ENCODE data around the gene NDUFAB1. TPM values are rescaled to one million over a fixed set of nuclear protein-coding genes. Genes with fewer than 3 reads are reported as not detected.
"Not testable (repeated sequence)": the region's sequence is repeated elsewhere in the genome, so short reads cannot be mapped to it uniquely, and the experiment has no call there.

The NDUFAB1 gene
- 621 TPM for total RNA-seq
- long read RNA-seq, transcript NDUFAB1-201 (5 exons, 717 nt): major isoform, 553 of 564 reads
- long read RNA-seq, partial matches to known transcripts: 6 of 564 reads
- long read RNA-seq, other reads (novel, unspliced or antisense): 5 of 564 reads

DNA sequence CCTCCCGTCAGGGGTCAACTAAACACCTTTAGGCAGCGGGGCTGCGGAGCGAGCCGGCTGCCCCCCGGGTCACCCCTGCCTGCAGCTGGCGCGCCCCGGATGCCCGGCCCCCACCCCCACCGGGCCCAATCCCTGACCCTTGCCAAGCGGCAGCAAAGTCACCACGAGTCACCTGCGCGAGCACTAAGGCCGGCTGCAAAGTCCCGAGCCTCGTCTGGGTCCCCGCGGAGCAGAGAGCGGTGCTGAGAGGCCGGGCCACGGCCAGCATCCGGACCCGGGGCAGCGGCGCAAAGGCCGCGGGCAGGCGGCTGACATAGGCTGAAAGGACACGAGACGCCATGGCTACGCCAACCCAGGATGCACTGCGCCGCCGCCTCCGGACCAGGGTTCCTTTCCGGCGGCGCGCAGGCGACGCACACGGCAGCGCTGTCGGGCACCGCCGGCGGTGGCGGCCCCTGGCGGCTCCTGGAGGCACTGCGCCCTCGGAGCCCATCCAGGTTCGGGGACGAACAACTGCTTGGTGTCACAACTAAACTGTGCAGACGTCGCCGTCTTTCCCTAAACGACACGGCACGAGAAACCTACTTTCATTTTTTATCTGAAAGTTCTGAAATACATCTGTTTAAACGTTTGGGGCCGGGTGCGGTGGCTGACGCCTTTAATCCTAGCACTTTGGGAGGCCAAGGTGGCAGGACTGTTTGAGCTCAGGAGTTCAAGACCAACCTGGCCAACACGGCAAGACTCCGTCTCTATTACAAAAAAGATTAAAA is at the start of gene NDUFAB1:
TSS of gene NDUFAB1 (minus strand) at position 366 of the 770 bp plus-strand sequence. CDS start at position 340, 26 bp downstream.
- ATAC-seq (peak; percentile 96), DNase-seq (peak; percentile 96)
- intact Hi-C loops (cut with micrococcal nuclease): no loop called here

DNA sequence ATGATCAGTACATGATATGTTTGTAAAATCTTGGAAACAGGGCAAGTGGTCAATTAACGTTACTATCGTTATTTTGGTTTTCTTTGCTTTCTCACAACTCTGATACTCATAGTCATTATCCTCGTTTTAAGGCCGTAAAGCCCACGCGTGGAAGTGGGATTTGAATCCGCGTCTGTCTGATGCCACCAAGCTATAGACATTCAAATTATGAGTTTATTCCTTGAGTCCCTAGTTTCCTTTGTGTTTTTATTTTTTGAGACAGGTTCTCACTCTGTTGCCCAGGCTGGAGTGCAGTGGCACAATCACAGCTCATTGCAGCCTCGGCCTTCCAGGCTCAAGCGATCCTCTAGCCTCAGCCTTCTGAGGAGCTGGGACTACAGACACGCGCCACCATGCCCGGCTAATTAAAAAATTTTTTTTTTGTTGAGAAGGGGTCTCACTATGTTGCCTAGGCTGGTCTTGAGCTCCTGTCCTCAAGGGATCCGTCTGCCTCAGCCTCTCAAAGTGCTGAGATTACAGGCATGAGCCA is 46.2 kb upstream of the NDUFAB1 start:
- DNase-seq (no peak), ATAC-seq (no peak)
- intact Hi-C loops (cut with micrococcal nuclease): no loop called here

- DNase-seq (peak; percentile 96), ATAC-seq (peak; percentile 100)
- intact Hi-C loops (cut with micrococcal nuclease): no loop called here
These were observed 45.0 kb upstream of the NDUFAB1 start, which contains the start of the genes DCTN5 and PALB2 for GRCh38 chr16:23640931-23641765. DCTN5 (plus strand) TSS chr16:23641466; CDS start chr16:23641543, 77 bp downstream. PALB2 (minus strand) TSS chr16:23641310; CDS start chr16:23641157, 153 bp downstream.

DNA sequence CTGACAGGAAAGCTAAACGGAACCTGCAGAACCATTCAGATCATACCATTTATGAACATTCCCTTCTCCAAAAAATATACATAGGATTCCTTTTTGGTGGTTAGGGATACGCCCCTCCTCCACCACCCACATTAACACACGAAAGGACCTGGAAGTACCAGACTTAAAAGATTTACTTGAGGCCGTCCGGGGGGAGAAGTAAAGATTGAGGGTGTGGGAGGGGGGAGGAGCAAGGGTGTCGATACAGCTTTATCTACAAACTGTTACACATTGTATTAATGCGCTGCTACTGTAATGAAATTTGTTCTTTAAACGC is 44.5 kb upstream of the NDUFAB1 start:
- intact Hi-C loops (cut with micrococcal nuclease): no loop called here
- ATAC-seq (no peak), DNase-seq (no peak)

DNA sequence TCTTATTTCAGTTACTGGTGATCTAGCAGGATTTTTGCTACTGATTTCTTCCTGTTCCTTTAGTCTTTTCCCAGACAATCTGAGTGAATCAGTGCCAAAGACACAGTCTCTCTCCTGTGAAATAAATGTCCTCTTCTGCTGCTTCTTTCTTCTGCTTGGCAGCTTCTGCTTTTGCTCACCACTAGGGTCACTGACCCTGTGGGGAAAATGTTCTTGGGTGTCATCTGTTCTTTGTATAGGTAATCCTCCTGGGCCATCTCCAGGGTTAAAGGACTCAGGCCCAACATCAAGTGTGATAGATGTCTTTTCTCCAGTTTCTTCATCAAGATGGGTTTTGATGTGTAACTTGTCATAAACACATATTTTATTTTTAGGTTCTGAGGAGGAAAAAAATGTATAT is 39.8 kb upstream of the NDUFAB1 start:
- DNase-seq (no peak), ATAC-seq (no peak)
- intact Hi-C loops (cut with micrococcal nuclease): no loop called here

DNA sequence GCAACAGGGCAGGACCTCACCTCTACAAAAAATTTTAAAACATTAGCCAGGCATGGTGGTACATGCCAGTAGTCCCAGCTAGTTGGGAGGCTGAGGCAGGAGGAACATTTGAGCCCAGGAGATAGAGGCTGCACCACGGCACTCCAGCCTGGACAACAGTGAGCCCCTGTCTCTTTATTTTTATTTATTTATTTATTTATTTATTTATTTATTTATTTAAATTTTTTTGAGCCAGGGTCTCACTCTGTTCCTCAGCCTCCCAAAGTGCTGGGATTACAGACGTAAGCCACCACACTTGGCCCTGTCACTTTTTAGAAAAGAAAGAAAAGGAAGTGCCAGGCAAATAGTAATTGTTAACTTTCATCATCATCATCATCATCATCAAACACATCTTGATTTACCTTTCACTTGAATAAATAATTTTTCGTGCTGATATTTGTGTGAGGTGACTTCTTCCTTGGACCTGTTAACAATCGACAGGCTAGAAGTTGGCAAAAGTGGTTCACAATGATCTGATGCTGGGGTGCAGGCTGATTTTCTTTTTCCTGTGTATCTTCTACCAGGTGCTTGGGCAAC is 38.4 kb upstream of the NDUFAB1 start:
- DNase-seq (no peak), ATAC-seq (no peak)
- intact Hi-C loops (cut with micrococcal nuclease): no loop called here

DNA sequence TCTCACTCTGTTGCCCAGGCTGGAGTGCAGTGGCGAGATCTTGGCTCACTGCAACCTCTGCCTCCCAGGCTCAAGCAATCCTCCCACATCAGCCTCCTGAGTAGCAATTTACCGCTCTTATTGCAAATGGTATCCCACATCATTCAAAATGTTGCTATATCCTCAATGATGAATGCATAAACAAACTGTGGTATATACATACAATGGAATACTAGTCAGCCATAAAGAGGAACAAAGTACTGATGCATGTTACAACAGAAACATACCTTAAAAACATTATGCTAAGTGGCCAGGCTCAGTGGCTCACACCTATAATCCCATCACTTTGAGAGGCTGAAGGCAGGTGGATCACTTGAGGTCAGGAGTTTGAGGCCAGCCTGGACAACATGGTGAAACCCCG is 35.8 kb upstream of the NDUFAB1 start:
- DNase-seq; intact Hi-C loops (cut with micrococcal nuclease); ATAC-seq: not testable (repeated sequence)

DNA sequence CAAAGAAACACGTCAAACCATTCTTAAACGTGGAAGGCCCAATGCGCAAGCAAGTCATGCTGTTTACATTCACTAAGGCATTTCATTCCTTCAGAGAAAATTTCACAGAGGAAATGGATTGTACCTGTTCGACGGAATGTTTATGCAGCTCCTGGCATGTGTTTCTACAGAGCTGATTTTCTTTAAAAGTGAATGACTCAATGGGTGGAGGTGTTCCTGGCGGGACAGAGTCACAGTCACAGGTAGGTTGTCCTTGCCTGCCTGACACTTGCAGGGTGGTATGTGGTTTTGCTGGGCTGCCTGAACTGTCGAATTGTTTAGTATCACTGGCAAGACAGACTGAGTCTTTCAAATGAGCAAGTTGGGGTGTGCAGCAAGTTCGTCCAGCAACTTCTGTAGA is 33.4 kb upstream of the NDUFAB1 start:
- intact Hi-C loops (cut with micrococcal nuclease): no loop called here
- ATAC-seq (no peak), DNase-seq (no peak)

- DNase-seq (no peak), ATAC-seq (no peak)
- intact Hi-C loops (cut with micrococcal nuclease): no loop called here
These were observed 28.0 kb upstream of the NDUFAB1 start for GRCh38 chr16:23624092-23624491.

- intact Hi-C loops (cut with micrococcal nuclease): no loop called here
- DNase-seq: no peak
- ATAC-seq: no peak
These were observed 19.7 kb upstream of the NDUFAB1 start for GRCh38 chr16:23615805-23616204.

- DNase-seq (no peak), ATAC-seq (no peak)
- intact Hi-C loops (cut with micrococcal nuclease): no loop called here
These were observed 15.8 kb upstream of the NDUFAB1 start for GRCh38 chr16:23611936-23612335.

GRCh38 chr16:23610905-23611304 is 14.8 kb upstream of the NDUFAB1 start:
- ATAC-seq; intact Hi-C loops (cut with micrococcal nuclease); DNase-seq: not testable (repeated sequence)

DNA sequence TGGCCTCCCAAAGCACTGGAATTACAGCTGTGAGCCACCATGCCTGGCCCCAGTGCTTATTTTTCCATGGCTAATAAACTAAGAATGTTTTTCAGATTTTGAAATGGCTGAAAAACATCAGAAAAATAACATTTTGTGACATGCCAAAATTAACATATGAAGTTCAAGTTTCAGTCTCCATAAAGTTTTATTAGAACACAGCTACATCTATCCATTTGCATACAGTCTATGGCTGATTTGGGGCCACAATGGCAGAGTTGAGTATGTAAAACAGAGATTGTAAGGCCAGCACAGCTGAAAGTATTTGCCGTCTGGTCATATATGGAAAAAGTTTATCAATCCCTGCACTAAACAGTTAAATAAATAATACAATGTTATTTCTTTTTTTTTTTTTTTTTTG is 13.8 kb upstream of the NDUFAB1 start:
- intact Hi-C loops (cut with micrococcal nuclease): no loop called here
- DNase-seq (no peak), ATAC-seq (no peak)

DNA sequence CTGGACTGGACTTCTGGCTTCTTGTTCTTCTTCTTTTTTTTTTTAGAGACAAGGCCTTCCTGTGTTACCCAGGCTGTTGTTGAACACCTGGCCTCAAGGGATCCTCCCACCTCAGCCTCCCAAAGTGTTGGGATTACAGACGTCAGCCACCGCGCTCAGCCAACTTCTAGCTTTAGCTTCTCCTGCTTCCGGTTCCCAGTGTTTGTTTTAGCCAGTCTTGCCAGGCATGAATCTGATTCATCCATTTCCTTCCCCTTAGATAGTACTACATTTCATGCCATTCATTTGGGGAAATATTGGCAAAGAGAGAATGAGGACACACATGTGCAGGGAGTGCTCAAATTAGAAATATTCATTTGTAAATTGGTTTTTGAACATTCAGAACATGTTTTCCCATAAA is 12.1 kb upstream of the NDUFAB1 start:
- no peak for ATAC-seq
- DNase-seq: no peak
- intact Hi-C loops (cut with micrococcal nuclease): no loop called here

DNA sequence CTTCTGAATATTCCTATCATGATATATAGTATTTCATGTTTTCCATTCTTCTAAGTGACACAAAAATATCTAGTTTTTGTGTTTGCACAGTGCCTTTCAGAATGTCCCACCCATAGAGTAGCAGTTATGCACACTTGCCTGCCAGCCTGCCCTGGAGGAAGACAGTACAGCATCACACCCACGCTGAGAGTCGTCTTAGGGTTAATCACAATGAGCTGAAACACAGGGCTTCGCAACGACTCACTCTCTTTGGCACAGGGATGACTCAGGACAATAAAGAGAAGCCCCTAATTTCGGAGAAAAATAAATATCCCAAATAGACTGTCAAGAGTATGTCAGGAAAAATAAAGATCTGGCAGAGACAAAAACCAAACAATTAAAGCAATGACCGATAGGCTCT is 11.6 kb upstream of the NDUFAB1 start:
- no peak for DNase-seq
- intact Hi-C loops (cut with micrococcal nuclease): no loop called here
- ATAC-seq: no peak

GRCh38 chr16:23597003-23597756 is 1.1 kb upstream of the NDUFAB1 start:
- DNase-seq (peak; percentile 38), ATAC-seq (peak; percentile 58)
- intact Hi-C loops (cut with micrococcal nuclease): no loop called here

DNA sequence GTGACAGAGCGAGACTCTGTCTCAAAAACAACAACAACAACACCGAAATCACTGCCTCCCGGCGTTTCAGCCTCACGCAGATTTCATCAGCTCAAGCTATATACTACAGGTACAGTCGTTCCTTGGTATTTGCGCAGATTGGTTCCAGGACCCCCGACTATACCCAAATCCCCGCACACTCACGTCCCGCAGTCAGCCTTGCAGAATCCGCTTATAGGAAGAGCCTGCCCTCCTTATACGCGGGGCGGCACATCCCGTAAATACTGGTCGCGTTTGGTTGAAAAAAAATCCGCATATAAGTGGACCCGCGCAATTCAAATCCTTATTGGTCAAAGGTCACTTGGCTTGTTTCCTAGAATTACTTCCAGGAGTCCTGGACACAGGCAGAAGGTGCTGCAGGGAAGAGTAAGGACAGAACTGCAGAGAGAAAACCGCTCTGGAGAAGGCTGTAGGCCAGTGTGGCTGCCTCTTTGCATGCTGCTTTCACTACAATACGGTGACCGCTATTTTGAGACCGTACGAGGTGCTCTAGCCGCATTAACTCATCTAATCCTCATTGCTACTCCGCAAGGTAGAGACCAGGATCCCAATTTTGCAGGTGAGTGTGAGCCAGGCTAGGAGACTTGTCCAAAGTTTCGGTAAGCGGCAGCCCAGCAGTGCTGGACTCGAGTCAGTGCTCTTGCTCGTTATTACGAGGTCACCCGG is 718 bp downstream of the NDUFAB1 start:
- intact Hi-C loops (cut with micrococcal nuclease): no loop called here
- ATAC-seq (no peak), DNase-seq (no peak)

GRCh38 chr16:23594186-23594585 is 1.9 kb downstream of the NDUFAB1 start:
- peak; percentile 57 for DNase-seq
- intact Hi-C loops (cut with micrococcal nuclease): no loop called here
- ATAC-seq: peak; percentile 44

Measured in left ventricle myocardium superior (tissue), 1 donor.